GM12875 (cell line): ENCODE results near the gene RAD23B.

Source experiments
- H3K4me3 ChIP-seq: one replicate; pipeline ENCODE4 v1.5.1; 2011; ENCODE audit warnings: low read depth, low read length, control low read depth
- CTCF ChIP-seq: IDR thresholded peaks from 2 replicates; pipeline ENCODE4 v1.5.1; 2011; ENCODE audit warnings: low read depth, mild to moderate bottlenecking, control low read depth, inconsistent platforms, low read length, moderate library complexity, borderline replicate concordance; ENCODE audit not compliant: insufficient read depth

Gene RAD23B

GRCh38 chr9:107243742-107244141, 39.3 kb upstream of the RAD23B start:
- no peak overlapping the region for H3K4me3 ChIP-seq
- no peak for TF ChIP-seq CTCF

GRCh38 chr9:107246259-107247254, 36.5 kb upstream of the RAD23B start:
- no peak overlapping the region for H3K4me3 ChIP-seq
- TF ChIP-seq CTCF: no peak

GRCh38 chr9:107248714-107249113, 34.4 kb upstream of the RAD23B start:
- TF ChIP-seq CTCF: no peak
- no peak overlapping the region for H3K4me3 ChIP-seq

GRCh38 chr9:107249131-107249533, 33.9 kb upstream of the RAD23B start:
- TF ChIP-seq CTCF: no peak

GRCh38 chr9:107249665-107250285, 33.3 kb upstream of the RAD23B start:
- H3K4me3 ChIP-seq: no peak overlapping the region
- no peak for TF ChIP-seq CTCF

More at GRCh38 chr9:107249131-107249533, 33.9 kb upstream of the RAD23B start:
- H3K4me3 ChIP-seq: no peak overlapping the region

- no peak overlapping the region for H3K4me3 ChIP-seq
Observed at GRCh38 chr9:107251756-107252322, 31.2 kb upstream of the RAD23B start.

More at GRCh38 chr9:107251756-107252322, 31.2 kb upstream of the RAD23B start:
- no peak for TF ChIP-seq CTCF
